Measurements from ENCODE around the gene ADISSP. TPM values are rescaled to one million over a fixed set of nuclear protein-coding genes. Genes with fewer than 3 reads are reported as not detected.
A peak's percentile ranks its signal among the peaks of the same experiment; 100 is the strongest.

ADISSP gene
- 70.6 and 73.8 TPM in 2 replicates for total RNA-seq (2014; rRNA removed; shearing (Covaris generic); ENCODE audit: low replicate concordance)

GRCh38 chr20:3767427-3768341, at the start of gene ADISSP:
Gene ADISSP, minus strand, starts transcription at chr20:3767753. Its CDS starts 7,653 bp downstream, at chr20:3760100.
- peak; percentile 99 for DNase-seq (ENCODE audit: low read depth)
- in situ Hi-C loops (cut with HindIII; ENCODE audit: low pct_unique_long_range_greater_than_20kb, low sequenced_read_pairs): no loop called here

- in situ Hi-C loops (cut with HindIII; ENCODE audit: low pct_unique_long_range_greater_than_20kb, low sequenced_read_pairs): no loop called here
These were observed 48.3 kb upstream of the ADISSP start for GRCh38 chr20:3815703-3816315.

GRCh38 chr20:3814928-3815495, 47.5 kb upstream of the ADISSP start:
- in situ Hi-C loops (cut with HindIII; ENCODE audit: low pct_unique_long_range_greater_than_20kb, low sequenced_read_pairs): no loop called here
- DNase-seq (ENCODE audit: low read depth): no peak

More at GRCh38 chr20:3815703-3816315, 48.3 kb upstream of the ADISSP start:
- no peak for DNase-seq (ENCODE audit: low read depth)

GRCh38 chr20:3813848-3814581, 46.5 kb upstream of the ADISSP start:
- in situ Hi-C loops (cut with HindIII; ENCODE audit: low pct_unique_long_range_greater_than_20kb, low sequenced_read_pairs): no loop called here
- no peak for DNase-seq (ENCODE audit: low read depth)

- DNase-seq (ENCODE audit: low read depth): peak; percentile 39
- in situ Hi-C loops (cut with HindIII; ENCODE audit: low pct_unique_long_range_greater_than_20kb, low sequenced_read_pairs): no loop called here
These were observed 45.7 kb upstream of the ADISSP start for GRCh38 chr20:3812975-3813847.

- DNase-seq (ENCODE audit: low read depth): no peak
- in situ Hi-C loops (cut with HindIII; ENCODE audit: low pct_unique_long_range_greater_than_20kb, low sequenced_read_pairs): no loop called here
These were observed 44.7 kb upstream of the ADISSP start for GRCh38 chr20:3812259-3812681.

GRCh38 chr20:3811467-3812258, 44.1 kb upstream of the ADISSP start:
- in situ Hi-C loops (cut with HindIII; ENCODE audit: low pct_unique_long_range_greater_than_20kb, low sequenced_read_pairs): no loop called here
- DNase-seq (ENCODE audit: low read depth): peak; percentile 100

GRCh38 chr20:3808544-3808943, 41.0 kb upstream of the ADISSP start:
- in situ Hi-C loops (cut with HindIII; ENCODE audit: low pct_unique_long_range_greater_than_20kb, low sequenced_read_pairs): no loop called here
- DNase-seq (ENCODE audit: low read depth): no peak

GRCh38 chr20:3804781-3805180, 37.2 kb upstream of the ADISSP start:
- DNase-seq (ENCODE audit: low read depth): no peak
- in situ Hi-C loops (cut with HindIII; ENCODE audit: low pct_unique_long_range_greater_than_20kb, low sequenced_read_pairs): no loop called here

GRCh38 chr20:3804254-3804751, 36.8 kb upstream of the ADISSP start:
- DNase-seq (ENCODE audit: low read depth): no peak
- in situ Hi-C loops (cut with HindIII; ENCODE audit: low pct_unique_long_range_greater_than_20kb, low sequenced_read_pairs): no loop called here

GRCh38 chr20:3803854-3804253, 36.3 kb upstream of the ADISSP start:
- in situ Hi-C loops (cut with HindIII; ENCODE audit: low pct_unique_long_range_greater_than_20kb, low sequenced_read_pairs): no loop called here
- no peak for DNase-seq (ENCODE audit: low read depth)

GRCh38 chr20:3803289-3803688, 35.7 kb upstream of the ADISSP start:
- in situ Hi-C loops (cut with HindIII; ENCODE audit: low pct_unique_long_range_greater_than_20kb, low sequenced_read_pairs): no loop called here
- DNase-seq (ENCODE audit: low read depth): no peak

GRCh38 chr20:3802524-3803239, 35.1 kb upstream of the ADISSP start:
- in situ Hi-C loops (cut with HindIII; ENCODE audit: low pct_unique_long_range_greater_than_20kb, low sequenced_read_pairs): no loop called here

GRCh38 chr20:3801846-3802245, 34.3 kb upstream of the ADISSP start:
- no peak for DNase-seq (ENCODE audit: low read depth)
- in situ Hi-C loops (cut with HindIII; ENCODE audit: low pct_unique_long_range_greater_than_20kb, low sequenced_read_pairs): no loop called here

More at GRCh38 chr20:3802524-3803239, 35.1 kb upstream of the ADISSP start:
- no peak for DNase-seq (ENCODE audit: low read depth)

- no peak for DNase-seq (ENCODE audit: low read depth)
- in situ Hi-C loops (cut with HindIII; ENCODE audit: low pct_unique_long_range_greater_than_20kb, low sequenced_read_pairs): no loop called here
These were observed 33.7 kb upstream of the ADISSP start for GRCh38 chr20:3801299-3801698.

- in situ Hi-C loops (cut with HindIII; ENCODE audit: low pct_unique_long_range_greater_than_20kb, low sequenced_read_pairs): no loop called here
- no peak for DNase-seq (ENCODE audit: low read depth)
These were observed 33.3 kb upstream of the ADISSP start for GRCh38 chr20:3800878-3801260.

All from Caki2 (cell line).